Skeletal muscle cell (primary cell): ENCODE measurements around the gene PPP1R13L.
A peak's percentile ranks its signal among the peaks of the same experiment; 100 is the strongest.
"Not testable (repeated sequence)": the region's sequence is repeated elsewhere in the genome, so short reads cannot be mapped to it uniquely, and the experiment has no call there.

Experiments
- DNase-seq: peaks from one replicate; pipeline ENCODE4 v3.0.0-alpha.2; 2010; ENCODE audit warnings: low read depth
- H3K4me3 ChIP-seq: 2 replicates; pipeline ENCODE4 v1.5.1; 2011; ENCODE audit warnings: low read depth, mild to moderate bottlenecking, control low read depth, low read length, moderate library complexity

PPP1R13L gene

DNA sequence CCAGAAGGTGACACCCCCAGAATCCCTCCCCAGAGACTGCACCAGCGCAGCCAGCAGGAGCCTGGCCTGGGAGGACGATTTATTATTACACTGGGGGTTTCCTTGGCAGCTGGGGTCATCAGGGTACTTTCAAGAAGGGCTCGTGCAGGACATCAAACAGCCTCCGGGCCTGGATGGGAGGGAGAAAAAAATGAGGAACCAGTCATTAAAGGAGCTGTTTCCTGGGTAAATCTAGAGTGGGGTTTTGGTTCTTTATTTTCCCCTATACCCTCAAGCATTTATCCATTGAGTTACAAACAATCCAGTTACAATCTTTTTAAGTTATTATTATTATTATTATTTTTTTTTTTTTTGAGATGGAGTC lies 4.7 kb upstream of the PPP1R13L start:
- no peak overlapping the region for H3K4me3 ChIP-seq
- no peak for DNase-seq

DNA sequence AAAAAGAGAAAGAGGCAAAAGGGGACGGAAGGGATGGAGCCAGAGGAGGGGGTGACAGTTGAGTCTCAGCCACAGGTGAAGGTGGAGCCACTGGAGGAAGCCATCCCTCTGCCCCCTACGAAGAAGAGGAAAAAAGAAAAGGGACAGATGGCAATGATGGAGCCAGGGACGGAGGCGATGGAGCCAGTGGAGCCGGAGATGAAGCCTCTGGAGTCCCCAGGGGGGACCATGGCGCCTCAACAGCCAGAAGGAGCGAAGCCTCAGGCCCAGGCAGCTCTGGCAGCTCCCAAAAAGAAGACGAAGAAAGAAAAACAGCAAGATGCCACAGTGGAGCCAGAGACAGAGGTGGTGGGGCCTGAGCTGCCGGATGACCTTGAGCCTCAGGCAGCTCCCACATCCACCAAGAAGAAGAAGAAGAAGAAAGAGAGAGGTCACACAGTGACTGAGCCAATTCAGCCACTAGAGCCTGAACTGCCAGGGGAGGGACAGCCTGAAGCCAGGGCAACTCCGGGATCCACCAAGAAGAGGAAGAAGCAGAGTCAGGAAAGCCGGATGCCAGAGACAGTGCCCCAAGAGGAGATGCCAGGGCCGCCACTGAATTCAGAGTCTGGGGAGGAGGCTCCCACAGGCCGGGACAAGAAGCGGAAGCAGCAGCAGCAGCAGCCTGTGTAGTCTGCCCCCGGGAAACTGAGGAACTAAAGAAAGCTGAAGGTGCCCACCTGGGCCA lies 4.1 kb upstream of the PPP1R13L start:
- H3K4me3 ChIP-seq = no peak overlapping the region
- no peak for DNase-seq

DNA sequence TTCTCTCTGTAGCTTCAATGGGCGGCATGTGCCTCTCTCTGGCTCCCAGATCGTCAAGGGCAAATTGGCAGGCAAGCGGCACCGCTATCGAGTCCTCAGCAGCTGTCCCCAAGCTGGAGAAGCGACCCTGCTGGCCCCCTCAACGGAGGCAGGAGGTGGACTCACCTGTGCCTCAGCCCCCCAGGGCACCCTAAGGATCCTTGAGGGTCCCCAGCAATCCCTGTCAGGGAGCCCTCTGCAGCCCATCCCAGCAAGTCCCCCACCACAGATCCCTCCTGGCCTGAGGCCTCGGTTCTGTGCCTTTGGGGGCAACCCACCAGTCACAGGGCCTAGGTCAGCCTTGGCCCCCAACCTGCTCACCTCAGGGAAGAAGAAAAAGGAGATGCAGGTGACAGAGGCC lies 3.3 kb upstream of the PPP1R13L start:
- no peak for DNase-seq
- H3K4me3 ChIP-seq = no peak overlapping the region

DNA sequence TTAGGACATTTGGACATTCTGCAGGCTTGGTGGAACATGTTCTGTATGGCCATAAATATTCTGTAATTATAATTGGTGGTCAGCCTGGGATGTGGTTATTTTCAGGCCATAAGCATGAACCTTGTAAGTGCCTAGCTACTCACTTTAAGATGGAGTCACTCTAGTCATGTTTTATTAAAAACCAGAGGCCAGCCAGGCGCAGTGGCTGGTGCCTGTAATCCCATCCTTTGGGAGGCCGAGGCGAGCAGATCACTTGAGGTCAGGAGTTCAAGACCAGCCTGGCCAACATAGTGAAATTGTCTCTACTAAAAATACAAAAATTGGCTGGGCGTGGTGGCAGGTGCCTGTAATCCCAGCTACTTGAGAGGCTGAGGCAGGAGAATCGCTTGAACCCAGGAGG lies 2.7 kb upstream of the PPP1R13L start:
- not testable (repeated sequence) for DNase-seq
- H3K4me3 ChIP-seq = peak overlapping the region; percentile 97

DNA sequence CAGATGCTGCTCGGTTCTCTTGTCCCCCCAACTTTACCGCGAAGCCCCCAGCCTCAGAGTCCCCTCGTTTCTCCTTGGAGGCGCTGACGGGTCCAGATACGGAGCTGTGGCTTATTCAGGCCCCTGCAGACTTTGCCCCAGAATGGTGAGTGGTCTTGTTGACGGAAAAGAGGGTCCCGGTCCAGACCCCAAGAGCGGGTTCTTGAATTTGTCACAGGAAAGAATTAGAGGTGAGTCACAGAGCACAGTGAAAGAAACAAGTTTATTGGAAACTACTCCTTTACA lies 2.2 kb upstream of the PPP1R13L start:
- DNase-seq = no peak
- H3K4me3 ChIP-seq = peak overlapping the region; percentile 97

DNA sequence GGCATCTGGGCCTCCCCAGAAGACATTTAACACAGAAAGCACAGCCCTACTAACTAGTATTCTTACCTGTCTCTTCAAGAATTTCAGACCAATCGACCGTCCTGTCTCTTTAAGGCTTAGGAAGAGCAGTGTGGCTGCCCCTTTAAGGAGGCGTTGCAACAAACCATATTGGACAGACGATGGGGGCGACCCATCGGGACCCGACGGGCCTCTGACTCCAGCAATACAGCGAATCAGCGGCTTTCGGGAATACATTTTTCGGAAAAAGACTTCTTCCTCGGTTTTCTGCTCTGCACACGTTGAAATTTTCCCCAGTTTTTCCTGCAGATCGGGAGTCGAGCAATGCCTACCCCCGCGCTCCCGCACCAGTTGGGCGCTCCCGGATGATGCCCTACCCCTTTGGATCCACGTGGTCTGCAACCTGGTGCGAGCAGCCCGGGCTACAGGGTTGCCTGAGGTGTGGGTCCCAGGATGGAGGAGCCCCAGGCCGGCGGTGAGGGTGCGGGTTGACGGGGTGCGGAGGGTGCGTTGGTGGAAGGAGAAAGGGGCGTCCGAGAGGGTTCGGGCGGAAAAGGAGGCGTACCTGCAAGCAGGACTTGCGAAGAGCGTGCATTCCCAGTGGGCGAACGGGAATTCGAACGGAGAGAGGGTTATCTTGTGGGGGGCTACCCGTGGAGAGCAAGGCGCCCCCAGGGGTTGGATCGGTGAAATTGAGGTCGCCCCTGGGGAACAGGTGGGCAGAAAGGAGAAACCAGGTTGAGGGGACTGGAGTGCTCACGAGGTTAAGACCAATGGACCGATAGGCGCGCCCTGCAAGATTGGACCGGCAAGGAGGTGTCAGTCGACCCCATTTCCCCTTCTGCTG lies 1.6 kb upstream of the PPP1R13L start, which contains the start of gene POLR1G:
TSS of gene POLR1G (plus strand) at position 419 of the 865 bp plus-strand sequence. CDS start at position 472, 53 bp downstream.
- DNase-seq = no peak
- peak within 1 kb of the TSS; percentile 97 for H3K4me3 ChIP-seq

DNA sequence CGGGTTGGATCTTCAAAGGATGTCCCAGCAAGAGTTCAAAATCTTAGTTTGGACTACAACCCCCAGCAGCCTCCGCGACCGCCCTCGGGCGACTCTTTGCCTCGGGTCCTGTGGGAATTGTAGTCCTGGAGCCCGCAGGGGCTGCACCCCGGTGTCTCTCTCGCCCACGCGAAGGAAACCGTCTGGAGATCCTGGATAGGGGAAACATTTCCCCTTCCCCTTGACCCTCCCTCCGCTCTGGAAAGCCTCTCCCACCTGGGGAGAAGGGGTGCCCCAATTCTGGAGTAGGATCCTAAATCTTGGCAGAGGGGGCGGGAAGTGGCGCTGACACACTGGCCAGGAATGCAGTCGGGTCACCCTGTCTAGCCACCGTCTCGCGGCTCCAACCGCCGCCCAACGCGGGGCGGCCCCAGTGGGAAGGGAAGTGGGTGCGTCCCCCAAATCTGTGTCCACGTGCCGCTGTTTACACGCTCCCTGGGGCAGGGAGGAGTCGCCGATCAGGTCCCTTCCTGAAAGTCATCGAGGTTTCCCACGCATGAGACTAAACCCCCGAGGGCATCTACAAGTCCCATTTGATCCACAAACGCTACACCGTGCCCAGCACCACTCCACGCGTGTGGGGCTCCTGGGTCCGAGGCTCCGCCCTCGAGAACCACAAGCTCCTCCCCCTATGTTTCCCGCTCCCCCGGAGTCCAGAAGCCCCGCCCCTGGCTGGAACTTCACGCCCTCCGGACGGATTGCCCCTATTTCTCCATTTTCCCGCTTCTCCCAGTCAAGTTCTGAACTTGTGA lies 761 bp upstream of the PPP1R13L start:
- DNase-seq = no peak
- peak overlapping the region; percentile 97 for H3K4me3 ChIP-seq

DNA sequence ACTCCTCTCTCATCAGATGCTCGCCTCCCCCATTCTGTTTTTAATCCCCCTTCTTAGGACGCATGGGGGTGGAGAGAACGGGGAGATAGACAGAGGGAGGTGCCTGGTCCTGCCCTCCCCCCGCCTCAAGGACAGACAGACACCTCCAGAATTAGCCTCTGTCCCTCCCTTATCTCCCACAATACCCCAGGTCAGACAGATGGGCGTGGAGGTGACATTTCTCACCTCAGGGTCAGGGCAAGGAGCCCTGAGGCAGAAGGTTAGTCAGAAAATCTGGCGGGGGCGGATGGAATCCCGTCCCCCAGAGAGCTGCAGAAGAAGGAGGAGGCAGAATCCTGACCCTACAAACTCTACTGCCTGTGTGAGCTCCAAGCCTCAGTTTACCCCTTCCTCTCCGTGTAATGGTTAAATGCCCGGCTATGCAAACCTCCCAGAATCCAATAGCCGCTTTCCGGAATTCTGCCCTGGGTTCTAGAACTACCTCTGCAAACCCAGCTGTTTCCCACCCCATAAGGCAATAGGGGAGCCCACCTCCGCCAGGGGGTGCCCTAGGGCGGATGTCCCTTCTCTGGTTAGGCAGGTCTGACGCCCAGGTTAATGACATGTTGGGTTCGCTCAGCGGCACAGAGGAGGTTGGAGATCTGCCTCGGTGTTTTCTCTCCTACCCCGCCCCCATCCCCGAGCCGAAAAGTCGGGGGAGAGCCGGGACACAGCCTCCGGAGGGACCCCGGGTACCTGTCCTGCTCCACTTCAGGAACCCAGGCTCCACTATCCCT lies 900 bp downstream of the PPP1R13L start:
- H3K4me3 ChIP-seq = peak overlapping the region; percentile 97
- no peak for DNase-seq

DNA sequence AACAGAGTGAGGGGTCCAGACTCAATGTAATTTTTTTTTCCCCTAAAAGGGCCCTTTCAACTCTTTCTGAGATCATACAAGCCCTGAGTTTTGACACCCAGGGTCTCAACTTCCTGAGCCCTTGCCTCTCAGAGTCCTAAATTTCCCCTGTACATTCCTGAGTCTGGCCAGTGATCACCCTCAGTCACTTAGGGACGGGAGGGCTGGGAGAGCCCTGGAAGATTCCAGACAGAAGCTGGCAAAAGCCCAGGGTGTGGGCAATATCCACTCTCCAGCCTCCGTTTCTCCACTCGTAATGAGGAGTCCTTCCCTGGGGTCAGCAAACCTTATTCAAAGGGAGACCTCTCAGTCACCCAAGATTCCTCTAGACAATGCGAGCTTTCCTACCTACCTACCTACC lies 1.6 kb downstream of the PPP1R13L start:
- H3K4me3 ChIP-seq = no peak overlapping the region
- no peak for DNase-seq

DNA sequence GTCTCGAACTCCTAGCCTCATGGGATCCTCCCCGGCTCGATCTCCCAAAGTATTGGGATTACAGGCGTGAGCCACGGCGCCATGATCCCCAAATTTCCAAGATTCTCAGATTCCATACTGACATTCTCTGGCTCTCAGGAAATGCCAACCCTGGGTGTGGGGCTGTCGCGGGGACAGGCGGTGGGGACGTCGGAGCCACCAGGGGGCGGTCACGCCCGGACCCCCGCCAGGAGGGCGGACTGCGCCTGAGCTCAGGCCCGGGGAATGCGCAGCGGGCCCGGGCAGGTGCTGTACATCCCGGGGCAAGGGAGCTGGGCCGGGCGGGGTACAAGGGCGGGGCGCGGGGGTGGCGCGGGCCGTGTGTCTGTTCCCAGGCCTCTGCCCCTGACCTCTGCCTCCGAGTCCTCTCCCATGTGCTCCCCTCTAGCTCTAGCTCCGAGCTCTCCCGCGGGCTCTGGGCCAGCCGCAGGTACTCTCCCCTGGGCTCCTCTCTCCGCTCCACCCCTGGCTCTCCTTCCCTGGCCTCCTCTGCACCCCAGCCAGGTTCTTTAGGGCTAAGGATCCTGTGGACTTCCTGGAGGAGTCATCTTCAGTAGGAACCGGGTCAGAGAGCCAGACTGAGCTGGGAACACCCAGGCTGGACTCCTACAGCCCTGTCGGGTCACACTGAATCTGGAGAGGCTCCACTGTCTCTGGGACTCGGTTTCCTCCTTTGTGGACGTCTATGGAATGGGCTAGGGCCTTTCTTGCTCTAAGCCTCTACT lies 2.4 kb downstream of the PPP1R13L start:
- no peak overlapping the region for H3K4me3 ChIP-seq
- no peak for DNase-seq

DNA sequence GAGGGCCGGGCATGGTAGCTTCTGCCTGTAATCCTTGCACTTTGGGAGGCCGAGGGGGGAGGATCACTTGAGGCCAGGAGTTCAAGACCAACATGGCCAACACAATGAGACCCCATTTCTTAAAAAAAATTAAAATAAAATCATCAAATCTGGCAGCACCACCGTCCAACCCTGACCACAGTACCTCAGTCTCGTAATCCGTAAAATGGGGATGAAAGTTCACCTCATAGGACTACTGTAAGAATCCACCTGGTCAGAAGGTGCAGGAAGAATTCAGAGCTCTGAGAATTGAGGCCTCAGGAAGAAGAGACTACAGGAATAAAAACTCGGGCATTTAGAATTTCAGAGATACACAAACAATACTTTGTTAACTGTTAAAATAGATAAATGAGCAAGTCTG lies 3.1 kb downstream of the PPP1R13L start:
- H3K4me3 ChIP-seq = no peak overlapping the region
- no peak for DNase-seq

DNA sequence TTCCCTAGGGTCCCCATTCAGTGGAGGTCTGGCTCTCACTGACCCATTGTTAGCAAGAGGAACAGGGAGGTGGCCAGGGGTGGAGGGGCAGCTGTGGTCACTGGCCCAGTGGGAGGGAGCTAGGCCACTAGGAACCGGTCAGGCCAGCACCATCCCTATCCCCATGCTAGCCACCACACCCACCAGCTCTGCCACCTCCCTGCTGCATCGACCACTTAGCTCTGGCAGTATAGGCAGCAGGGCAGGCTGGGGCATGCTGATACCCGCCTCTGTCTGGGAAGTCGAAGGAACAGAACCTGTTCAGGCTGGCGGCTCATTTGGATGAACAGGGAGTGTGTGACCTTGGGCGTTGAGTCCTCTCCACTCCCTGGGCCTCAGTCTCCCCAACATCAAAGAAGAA lies 4.7 kb downstream of the PPP1R13L start:
- no peak overlapping the region for H3K4me3 ChIP-seq

DNA sequence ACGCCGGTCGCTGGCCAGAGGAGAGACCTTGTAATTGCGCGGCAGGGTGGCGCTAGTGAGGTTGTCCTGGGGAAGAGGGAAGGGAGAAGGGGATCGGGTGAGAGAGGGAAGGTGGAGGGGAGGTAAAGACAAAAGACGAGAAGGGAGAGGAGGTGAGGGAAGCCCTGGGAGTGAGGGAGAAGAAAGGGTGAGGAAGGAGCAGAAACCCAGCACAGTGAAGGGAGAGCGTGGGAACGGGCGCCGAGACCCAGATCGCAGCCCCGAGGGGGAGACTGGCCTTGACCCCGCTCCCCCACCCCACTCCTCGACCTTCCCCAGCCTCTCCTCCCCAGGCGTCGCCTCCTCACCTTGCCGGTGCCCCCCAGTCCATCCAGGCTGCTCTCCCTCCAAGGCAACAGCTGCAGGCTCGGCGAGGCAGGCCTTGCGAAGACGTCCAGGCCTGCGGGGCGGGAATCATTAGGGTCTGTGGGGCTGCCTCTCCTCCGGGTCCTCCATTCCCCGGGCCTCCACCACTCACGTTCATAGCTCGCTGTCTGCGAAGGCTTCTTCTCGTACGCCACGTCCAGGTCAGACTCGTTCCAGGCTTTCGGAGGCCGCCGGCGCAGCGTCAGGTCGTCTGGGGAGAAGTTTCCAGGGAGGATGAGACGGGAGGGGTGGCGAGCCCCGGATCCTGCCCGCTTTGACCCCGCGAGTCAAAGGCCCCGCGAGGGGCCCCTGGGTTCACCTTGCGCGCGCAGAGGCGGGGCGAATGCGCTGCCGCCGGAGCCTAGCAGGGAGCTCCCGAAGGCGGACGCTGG lies 8.8 kb downstream of the PPP1R13L start:
- no peak for DNase-seq
- no peak overlapping the region for H3K4me3 ChIP-seq

More for the DNA sequence above, 4.7 kb downstream of the PPP1R13L start:
- DNase-seq = no peak

DNA sequence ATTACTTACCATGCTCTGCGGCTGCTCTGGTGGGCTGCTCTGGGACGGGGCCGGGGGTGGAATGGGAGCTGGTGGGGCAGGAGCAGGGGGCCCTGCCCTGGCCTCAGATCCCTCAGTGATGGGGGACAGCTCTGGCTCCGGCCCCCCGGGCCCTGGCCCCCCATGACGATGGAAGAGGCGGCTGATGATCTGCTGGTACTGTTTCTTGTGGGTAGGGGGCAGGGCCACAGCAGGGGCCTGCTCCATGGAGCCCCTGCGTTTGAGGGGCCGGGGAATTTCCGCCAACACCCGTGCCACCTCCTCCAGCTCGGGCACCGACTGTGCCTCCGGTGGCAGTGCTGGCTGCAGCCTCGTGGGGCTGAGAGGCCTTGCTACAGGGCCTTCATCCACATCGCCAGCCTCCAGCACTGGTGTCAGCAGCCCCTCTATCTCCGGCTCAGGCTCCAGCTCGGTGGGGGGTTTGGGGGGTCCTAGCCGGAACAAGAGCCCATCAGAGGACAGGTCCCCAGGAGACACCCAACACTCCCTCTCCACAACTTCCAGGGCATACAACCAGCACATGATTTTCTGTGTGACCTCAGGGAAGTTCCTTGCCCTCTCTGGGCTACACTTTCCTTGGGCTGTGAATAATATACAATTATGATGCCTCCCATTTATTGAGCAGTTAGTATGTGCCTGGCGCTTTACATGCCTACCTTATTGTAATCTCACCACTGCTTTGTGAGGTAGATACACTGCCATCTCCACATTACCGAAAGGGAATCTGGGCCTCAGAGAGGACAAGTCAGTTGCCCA lies 12.8 kb downstream of the PPP1R13L start:
- H3K4me3 ChIP-seq = no peak overlapping the region
- DNase-seq = no peak

DNA sequence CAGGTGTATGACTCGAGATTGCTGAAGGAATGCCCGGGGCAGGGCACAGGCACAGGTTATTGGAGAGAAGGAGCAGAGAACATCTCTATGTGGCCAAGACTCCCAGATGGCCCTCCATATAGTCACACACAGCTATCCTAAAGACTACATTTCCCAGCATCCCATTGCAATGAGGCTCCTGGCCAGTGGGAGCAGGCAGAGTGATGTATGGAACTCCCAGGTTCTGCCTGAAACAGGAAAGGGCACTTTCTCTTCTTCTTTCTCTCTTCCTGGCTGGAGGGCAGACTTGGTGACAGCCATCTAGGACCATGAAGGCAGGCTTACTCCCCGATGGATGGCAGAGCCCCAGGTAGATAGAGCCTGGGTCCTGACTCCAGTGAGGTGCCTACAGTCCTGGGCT lies 13.5 kb downstream of the PPP1R13L start:
- H3K4me3 ChIP-seq = no peak overlapping the region
- no peak for DNase-seq

DNA sequence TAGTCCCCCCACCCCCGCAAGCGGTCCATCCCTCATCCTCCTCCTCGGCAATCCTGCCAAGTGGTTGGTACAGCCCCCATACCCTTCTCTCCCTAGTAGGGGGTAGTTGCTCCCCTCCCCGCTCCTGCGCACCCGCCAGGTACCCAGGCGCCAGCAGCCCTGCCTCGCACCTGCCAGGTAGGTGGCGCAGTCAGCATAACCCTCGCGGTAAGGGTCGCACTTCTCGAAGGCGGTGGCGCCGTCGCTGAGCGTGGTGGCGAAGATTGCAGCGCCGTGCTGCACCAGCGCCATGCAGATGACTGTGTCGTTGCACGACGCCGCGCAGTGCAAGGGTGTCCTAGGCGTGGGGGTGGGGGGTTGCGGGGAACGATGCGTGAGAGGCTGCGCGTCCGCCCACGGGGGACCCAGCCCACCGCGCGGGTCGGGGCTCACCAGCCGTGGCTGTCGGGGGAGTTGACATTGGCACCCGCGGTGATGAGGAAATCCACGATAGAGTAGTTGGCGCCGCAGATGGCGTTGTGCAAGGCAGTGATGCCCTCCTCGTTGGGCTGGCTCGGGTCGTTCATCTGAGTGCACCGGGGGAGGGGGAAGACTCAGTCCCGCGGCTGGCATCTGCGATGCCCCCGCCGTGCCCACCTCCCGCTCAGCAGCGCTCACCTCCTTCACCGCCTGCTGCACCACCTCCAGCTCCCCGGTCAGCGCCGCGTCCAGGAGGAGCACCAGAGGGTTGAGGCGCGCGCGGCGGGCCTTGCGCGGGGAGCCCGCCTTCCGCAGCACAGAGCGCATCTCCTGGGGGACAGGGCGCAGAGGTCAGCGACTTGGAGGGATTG lies 19.3 kb downstream of the PPP1R13L start:
- no peak for DNase-seq

More for the DNA sequence above, 19.3 kb downstream of the PPP1R13L start:
- no peak overlapping the region for H3K4me3 ChIP-seq
